ENCODE results near the gene SIMC1. TPM values are rescaled to one million over a fixed set of nuclear protein-coding genes. Genes with fewer than 3 reads are reported as not detected.

Gene SIMC1
- total RNA-seq, 1 experiment from 2014 or later, result 19.7 TPM

GRCh38 chr5:176373100-176373818 lies 135.0 kb downstream of the SIMC1 start:
- Histone ChIP-seq H3K9ac (ENCODE audit: low read length) (no peak overlapping the region), H3K9me3 (ENCODE audit: control insufficient read depth in 1 of 2, insufficient read depth in 1 of 2, low read depth in 1 of 2, low read length in 2 of 2) (no peaks in the 10 kb centered on the region), H3K4me2 (ENCODE audit: low read length) (no peak overlapping the region), H3K4me3 (replicated peaks in 1 of 2; ENCODE audit: low read depth in 1 of 2, low read length in 2 of 2) (no peak overlapping the region), H2AFZ (ENCODE audit: low read depth, low read length, poor library complexity, severe bottlenecking) (no peak overlapping the region), H3K27ac (ENCODE audit: low read depth, low read length) (no peak overlapping the region), H3K79me2 (ENCODE audit: insufficient read depth, low read length) (no peaks in the 10 kb centered on the region), H3K9me2 (ENCODE audit: insufficient read depth) (no peaks in the 10 kb centered on the region), H3K36me3 (ENCODE audit: control insufficient read depth in 1 of 2, insufficient read depth in 2 of 2, low read length in 2 of 2) (peaks cover 0 to 3% of the 10 kb centered on the region in 2 experiments; a peak in 1 of 4 replicates), H3K27me3 (ENCODE audit: insufficient read depth, low read length) (no peaks in the 10 kb centered on the region), H3K4me1 (ENCODE audit: control insufficient read depth in 1 of 2, insufficient read depth in 2 of 2, low read length in 2 of 2) (peaks cover 12 to 21% of the 10 kb centered on the region in 2 experiments), H4K20me1 (ENCODE audit: insufficient read depth) (no peaks in the 10 kb centered on the region)
- no TSS peak for BruUV-seq (replicated peaks)
- CTCF ChIA-PET, result no interaction called here
- RAD21 ChIA-PET (ENCODE audit: low non-redundant PET in 1 of 2, low total read pairs in 2 of 2, uncharacterized antibody in 2 of 2, unreplicated experiment in 2 of 2), result no interaction called here
- POLR2A ChIA-PET, result interaction anchor here (1.7 kb wide), 1 partner anchor 11 kb away, joined by 5 read pairs; the partner anchor contains the start of gene KIAA1191
- intact Hi-C loops (cut with micrococcal nuclease), result no loop called here
- DNase-seq (ENCODE audit: low read depth, low spot score) (no peak), ATAC-seq (no peak)
- TF ChIP-seq CEBPB (IDR thresholded peaks at IDR 0.05; ENCODE audit: low read depth), result no peak
- no peak for TF ChIP-seq SP1 (IDR thresholded peaks at IDR 0.05; ENCODE audit: low read depth)
- TF ChIP-seq TCF7L2 (IDR thresholded peaks at IDR 0.05; ENCODE audit: borderline replicate concordance, extremely low read depth, insufficient read depth, insufficient read length), result no peak
- TF ChIP-seq, protein P1, sequence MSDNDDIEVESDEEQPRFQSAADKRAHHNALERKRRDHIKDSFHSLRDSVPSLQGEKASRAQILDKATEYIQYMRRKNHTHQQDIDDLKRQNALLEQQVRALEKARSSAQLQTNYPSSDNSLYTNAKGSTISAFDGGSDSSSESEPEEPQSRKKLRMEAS (IDR thresholded peaks at IDR 0.05), result no peak
- TF ChIP-seq CBX3 (IDR thresholded peaks at IDR 0.05; ENCODE audit: low read depth), result no peak
- TF ChIP-seq POLR2A (IDR thresholded peaks at IDR 0.05; ENCODE audit: borderline replicate concordance, extremely low read depth, insufficient read depth, insufficient read length), result no peak
- no peak for TF ChIP-seq EZH2 (IDR thresholded peaks at IDR 0.05)
- no peak for TF ChIP-seq JUND (IDR thresholded peaks at IDR 0.05)
- TF ChIP-seq SIN3A (IDR thresholded peaks at IDR 0.05; ENCODE audit: low read depth), result no peak
- TF ChIP-seq REST (IDR thresholded peaks at IDR 0.05; ENCODE audit: low read depth), result no peak
- TF ChIP-seq ZFX (IDR thresholded peaks at IDR 0.05), result no peak
- no peak for TF ChIP-seq ZBTB33 (IDR thresholded peaks at IDR 0.05; ENCODE audit: extremely low read depth, insufficient replicate concordance, low read length)
- TF ChIP-seq SRF (IDR thresholded peaks at IDR 0.05; ENCODE audit: low read depth), result no peak
- no peak for TF ChIP-seq ATF3 (IDR thresholded peaks at IDR 0.05)
- TF ChIP-seq EZH2phosphoT487 (IDR thresholded peaks at IDR 0.05; ENCODE audit: borderline replicate concordance), result no peak
- TF ChIP-seq, protein P2, sequence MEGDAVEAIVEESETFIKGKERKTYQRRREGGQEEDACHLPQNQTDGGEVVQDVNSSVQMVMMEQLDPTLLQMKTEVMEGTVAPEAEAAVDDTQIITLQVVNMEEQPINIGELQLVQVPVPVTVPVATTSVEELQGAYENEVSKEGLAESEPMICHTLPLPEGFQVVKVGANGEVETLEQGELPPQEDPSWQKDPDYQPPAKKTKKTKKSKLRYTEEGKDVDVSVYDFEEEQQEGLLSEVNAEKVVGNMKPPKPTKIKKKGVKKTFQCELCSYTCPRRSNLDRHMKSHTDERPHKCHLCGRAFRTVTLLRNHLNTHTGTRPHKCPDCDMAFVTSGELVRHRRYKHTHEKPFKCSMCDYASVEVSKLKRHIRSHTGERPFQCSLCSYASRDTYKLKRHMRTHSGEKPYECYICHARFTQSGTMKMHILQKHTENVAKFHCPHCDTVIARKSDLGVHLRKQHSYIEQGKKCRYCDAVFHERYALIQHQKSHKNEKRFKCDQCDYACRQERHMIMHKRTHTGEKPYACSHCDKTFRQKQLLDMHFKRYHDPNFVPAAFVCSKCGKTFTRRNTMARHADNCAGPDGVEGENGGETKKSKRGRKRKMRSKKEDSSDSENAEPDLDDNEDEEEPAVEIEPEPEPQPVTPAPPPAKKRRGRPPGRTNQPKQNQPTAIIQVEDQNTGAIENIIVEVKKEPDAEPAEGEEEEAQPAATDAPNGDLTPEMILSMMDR (IDR thresholded peaks at IDR 0.05 in 2 of 3, conservative IDR thresholded peaks at IDR 0.05 in 1 of 3; ENCODE audit: borderline replicate concordance in 1 of 3, insufficient read depth in 1 of 3, low read depth in 2 of 3, low read length in 2 of 3), result no peak
- TF ChIP-seq ELF1 (IDR thresholded peaks at IDR 0.05; ENCODE audit: borderline replicate concordance, low read depth), result no peak
- TF ChIP-seq FOSL1 (IDR thresholded peaks at IDR 0.05; ENCODE audit: low read depth), result no peak
- no peak for TF ChIP-seq EGR1 (IDR thresholded peaks at IDR 0.05; ENCODE audit: low read depth)
